Parathyroid adenoma (tissue), 2 donors: ENCODE data around the gene PRR23E.

Source experiments
- H2AFZ ChIP-seq: fragments of 300-600 bp; sonication (generic); one replicate; pipeline ENCODE4 v1.7.0; 2017; ENCODE audit warnings: antibody characterized with exemption, mild to moderate bottlenecking
- H3K27ac ChIP-seq: fragments of 300-600 bp; sonication (generic); one replicate; pipeline ENCODE4 v1.7.0; 2017
- H3K27me3 ChIP-seq: fragments of 300-600 bp; sonication (generic); one replicate; pipeline ENCODE4 v1.7.0; 2017; ENCODE audit warnings: low read length; ENCODE audit not compliant: control insufficient read depth, insufficient read depth
- H3K36me3 ChIP-seq: fragments of 300-600 bp; sonication (generic); one replicate; pipeline ENCODE4 v1.7.0; 2017; ENCODE audit warnings: low read length; ENCODE audit not compliant: control insufficient read depth, insufficient read depth
- H3K4me1 ChIP-seq: fragments of 300-600 bp; sonication (generic); one replicate; pipeline ENCODE4 v1.7.0; 2017; ENCODE audit warnings: control low read depth
- H3K4me2 ChIP-seq: fragments of 300-600 bp; sonication (generic); one replicate; pipeline ENCODE4 v1.7.0; 2017; ENCODE audit warnings: low read length
- H3K4me3 ChIP-seq: fragments of 300-600 bp; sonication (generic); one replicate; pipeline ENCODE4 v1.7.0; 2017; ENCODE audit warnings: low read depth, low read length
- H3K79me2 ChIP-seq: fragments of 300-600 bp; sonication (generic); one replicate; pipeline ENCODE4 v1.7.0; 2017; ENCODE audit warnings: control low read depth
- H3K9ac ChIP-seq: fragments of 300-600 bp; sonication (generic); one replicate; pipeline ENCODE4 v1.7.0; 2017; ENCODE audit warnings: mild to moderate bottlenecking
- H3K9me3 ChIP-seq: fragments of 300-600 bp; sonication (generic); one replicate; pipeline ENCODE4 v1.7.0; 2017; ENCODE audit warnings: low read length; ENCODE audit not compliant: control insufficient read depth
- CTCF ChIP-seq: fragments of 300-600 bp; sonication (generic); IDR thresholded peaks from one replicate; pipeline ENCODE4 v1.7.0; 2017; ENCODE audit warnings: antibody characterized with exemption, mild to moderate bottlenecking
- donor health status: primary hyperparathyroidism.

The PRR23E gene

DNA sequence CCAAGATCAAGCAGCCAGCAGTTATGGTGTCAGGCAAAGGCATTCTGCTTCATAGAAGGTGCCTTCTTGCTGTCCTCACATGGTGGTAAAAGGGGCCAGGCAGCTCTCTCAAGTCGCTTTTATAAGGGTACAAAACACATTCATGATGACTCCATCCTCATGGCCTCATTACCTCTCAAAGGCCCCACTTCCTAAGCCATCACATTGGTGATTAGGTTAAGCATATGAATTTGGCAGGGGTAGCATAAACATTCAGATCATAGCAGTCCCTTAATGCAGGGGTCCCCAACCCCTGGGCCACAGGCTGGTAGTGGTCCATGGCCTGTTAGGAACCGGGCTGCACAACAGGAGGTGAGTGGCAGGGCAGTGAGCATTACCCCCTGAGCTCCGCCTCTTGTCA is 42.8 kb downstream of the PRR23E start:
- Histone ChIP-seq H3K79me2 (no peaks in the 10 kb centered on the region), H3K27ac (no peak overlapping the region), H2AFZ (no peak overlapping the region), H3K4me3 (no peak overlapping the region), H3K4me2 (no peak overlapping the region), H3K27me3 (no peaks in the 10 kb centered on the region), H3K4me1 (peaks cover 3% of the 10 kb centered on the region), H3K9ac (no peak overlapping the region), H3K36me3 (no peaks in the 10 kb centered on the region), H3K9me3 (no peaks in the 10 kb centered on the region)
- TF ChIP-seq CTCF: no peak

- no peak overlapping the region for H3K27ac ChIP-seq
- H3K4me3 ChIP-seq: no peak overlapping the region
- H3K27me3 ChIP-seq: no peaks in the 10 kb centered on the region
- no peaks in the 10 kb centered on the region for H3K79me2 ChIP-seq
- H3K4me2 ChIP-seq: no peak overlapping the region
- no peak overlapping the region for H3K9ac ChIP-seq
- TF ChIP-seq CTCF: no peak
- H3K9me3 ChIP-seq: no peaks in the 10 kb centered on the region
- H2AFZ ChIP-seq: no peak overlapping the region
- H3K36me3 ChIP-seq: no peaks in the 10 kb centered on the region
- peaks cover 3% of the 10 kb centered on the region for H3K4me1 ChIP-seq
Measured at GRCh38 chr3:127237835-127238234, 44.9 kb downstream of the PRR23E start.

- no peak overlapping the region for H3K9ac ChIP-seq
- no peak overlapping the region for H3K4me2 ChIP-seq
- H3K36me3 ChIP-seq: no peaks in the 10 kb centered on the region
- no peaks in the 10 kb centered on the region for H3K79me2 ChIP-seq
- H3K27me3 ChIP-seq: no peaks in the 10 kb centered on the region
- no peaks in the 10 kb centered on the region for H3K9me3 ChIP-seq
- no peak overlapping the region for H3K4me3 ChIP-seq
- no peak overlapping the region for H3K27ac ChIP-seq
- H2AFZ ChIP-seq: no peak overlapping the region
- no peak for TF ChIP-seq CTCF
- peaks cover 3% of the 10 kb centered on the region for H3K4me1 ChIP-seq
Measured at GRCh38 chr3:127238602-127239001, 45.7 kb downstream of the PRR23E start.

DNA sequence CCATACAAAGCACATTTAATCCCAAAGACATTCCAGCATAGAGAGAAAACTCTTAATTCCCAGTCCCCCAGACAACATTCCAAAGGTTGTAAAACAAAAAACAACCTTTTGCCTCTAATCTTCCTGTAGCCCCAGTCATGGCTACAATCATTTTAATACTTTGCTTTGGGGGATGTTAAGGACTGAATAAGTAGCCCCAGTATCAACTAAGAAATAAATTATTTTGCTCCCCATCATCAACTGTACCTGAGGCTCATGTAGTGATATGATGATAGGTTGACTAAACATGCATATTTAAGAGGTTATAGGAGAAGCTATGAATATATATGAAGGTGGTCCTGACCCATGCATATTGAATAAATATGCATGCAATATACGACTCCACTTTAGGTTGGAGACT is 54.4 kb downstream of the PRR23E start:
- no peak overlapping the region for H3K27ac ChIP-seq
- no peaks in the 10 kb centered on the region for H3K79me2 ChIP-seq
- H3K27me3 ChIP-seq: no peaks in the 10 kb centered on the region
- TF ChIP-seq CTCF: no peak
- H3K4me2 ChIP-seq: no peak overlapping the region
- H2AFZ ChIP-seq: no peak overlapping the region
- no peaks in the 10 kb centered on the region for H3K36me3 ChIP-seq
- H3K9me3 ChIP-seq: no peaks in the 10 kb centered on the region
- H3K4me1 ChIP-seq: no peaks in the 10 kb centered on the region
- H3K9ac ChIP-seq: no peak overlapping the region
- no peak overlapping the region for H3K4me3 ChIP-seq
